Activated CD4-positive, alpha-beta T cell treated with anti-CD3 and anti-CD28 coated beads, Interleukin-2, amount 10 ng/mL, durations not matched to agents 7 days and 5 days (primary cell): ENCODE data around the gene RCBTB2. TPM values are rescaled to one million over a fixed set of nuclear protein-coding genes. Genes with fewer than 3 reads are reported as not detected.
A peak's percentile ranks its signal among the peaks of the same experiment; 100 is the strongest.

Experiments used
- CTCF ChIA-PET: fragments of 350-600 bp; sonication (Branson Sonifier 250); formaldehyde crosslinking; loops from one replicate; lab custom pipeline; 2021; ENCODE audit warnings: antibody characterized with exemption; lab: Charles Lee
- POLR2A ChIA-PET: fragments of 350-600 bp; sonication (Branson Sonifier 250); formaldehyde crosslinking; loops from one replicate; lab custom pipeline; 2021; ENCODE audit warnings: antibody characterized with exemption; lab: Charles Lee
- DNase-seq: peaks from one replicate; pipeline ENCODE4 v3.0.0-alpha.2; 2020
- H3K27ac Mint-ChIP-seq: one replicate; pipeline ENCODE4 v1.8.0; 2021; ENCODE audit warnings: mild to moderate bottlenecking, moderate library complexity, mixed read lengths
- H3K27me3 Mint-ChIP-seq: one replicate; pipeline ENCODE4 v1.8.0; 2021; ENCODE audit warnings: mixed read lengths
- H3K36me3 Mint-ChIP-seq: one replicate; pipeline ENCODE4 v1.8.0; 2021; ENCODE audit warnings: low read depth, mixed read lengths
- H3K4me1 Mint-ChIP-seq: one replicate; pipeline ENCODE4 v1.8.0; 2021; ENCODE audit warnings: mixed read lengths
- H3K4me3 Mint-ChIP-seq: one replicate; pipeline ENCODE4 v1.8.0; 2021; ENCODE audit warnings: mild to moderate bottlenecking, moderate library complexity, mixed read lengths
- H3K9me3 Mint-ChIP-seq: one replicate; pipeline ENCODE4 v1.8.0; 2021; ENCODE audit warnings: mixed read lengths
- total RNA-seq, 2 experiments: library from RNA; stranded (reverse); gene quantifications; one replicate each; pipeline ENCODE4 v1.2.3, GENCODE V29; 2021

The RCBTB2 gene
- total RNA-seq, 2 experiments from 2014 or later: 22.5 to 24.5 TPM

DNA sequence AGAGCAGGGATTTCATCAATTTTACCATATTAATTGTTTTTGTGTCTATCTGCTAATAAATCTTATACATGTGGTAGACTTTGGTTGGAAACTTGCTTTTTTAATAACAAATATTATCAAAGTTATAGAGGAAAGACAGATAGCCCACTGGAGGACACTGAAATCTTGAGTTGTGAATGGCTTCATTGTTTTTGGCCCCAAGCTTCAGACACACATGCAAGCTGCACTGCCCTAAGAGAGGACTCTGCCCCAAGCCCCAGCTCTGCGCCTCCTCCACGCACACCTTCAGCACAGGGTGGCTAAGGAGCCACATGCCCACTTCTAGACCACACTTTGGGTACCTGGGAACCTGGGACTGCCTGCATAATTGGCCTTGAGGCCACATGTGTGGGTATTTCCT lies 35.2 kb downstream of the RCBTB2 start:
- Mint-ChIP-seq H3K9me3 (peaks cover 3% of the 10 kb centered on the region), H3K27ac (peak overlapping the region; percentile 76), H3K36me3 (peaks cover 49% of the 10 kb centered on the region), H3K4me3 (no peak overlapping the region), H3K27me3 (no peaks in the 10 kb centered on the region), H3K4me1 (peaks cover 71% of the 10 kb centered on the region)
- POLR2A ChIA-PET: no interaction called here
- DNase-seq: no peak
- CTCF ChIA-PET: interaction anchor here (1.0 to 1.7 kb wide), 4 partner anchors 8 to 254 kb away, joined by 3 to 7 read pairs (median 3); no protein-coding TSS in a partner anchor

DNA sequence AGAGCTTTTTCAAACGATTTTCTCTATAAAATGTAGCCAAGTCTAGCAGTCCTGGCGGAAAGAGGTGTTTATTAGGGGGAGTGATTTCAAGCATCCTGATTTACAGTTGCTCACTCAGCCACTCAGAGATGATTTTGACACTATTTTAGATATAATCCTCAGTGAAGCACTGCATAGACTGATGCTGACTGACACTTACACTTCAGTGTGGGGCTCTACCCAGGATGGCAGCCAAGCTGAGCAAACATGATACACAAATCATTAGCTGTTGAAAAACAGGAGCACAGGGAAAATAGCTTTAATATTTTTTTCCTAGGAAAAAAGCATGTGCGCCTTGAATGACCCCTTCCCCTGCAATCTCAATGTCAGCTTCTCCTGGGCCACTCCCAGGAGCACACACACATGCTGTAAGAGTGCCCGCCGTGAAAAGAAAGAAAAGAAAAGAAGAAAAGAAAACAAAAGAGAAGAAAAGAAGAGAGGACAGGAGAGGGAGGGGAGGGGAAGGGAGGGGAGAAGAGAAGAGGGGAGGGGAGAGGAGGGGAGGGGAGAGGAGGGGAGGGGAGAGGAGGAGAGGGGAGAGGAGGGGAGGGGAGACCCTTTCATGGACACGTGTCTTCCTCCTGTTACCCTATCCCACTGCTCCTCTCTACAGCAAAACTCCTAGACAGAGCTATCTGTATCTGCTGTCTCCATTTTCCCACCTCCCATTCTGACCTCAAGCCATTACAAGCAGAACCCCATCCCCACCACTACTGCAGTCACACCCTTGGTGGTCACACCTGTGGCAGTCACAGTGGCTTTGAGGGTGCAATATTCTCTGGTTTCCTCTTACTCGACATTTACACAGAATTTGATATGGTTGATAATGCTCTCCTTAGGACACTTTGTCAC lies 36.4 kb downstream of the RCBTB2 start:
- no peaks in the 10 kb centered on the region for H3K9me3 Mint-ChIP-seq
- H3K27ac Mint-ChIP-seq: peak overlapping the region; percentile 79
- POLR2A ChIA-PET: no interaction called here
- H3K27me3 Mint-ChIP-seq: no peaks in the 10 kb centered on the region
- H3K4me1 Mint-ChIP-seq: peaks cover 62% of the 10 kb centered on the region
- CTCF ChIA-PET: interaction anchor here (0.6 to 1.4 kb wide), 4 partner anchors 9 to 101 kb away, joined by 3 to 4 read pairs (median 3); no protein-coding TSS in a partner anchor
- H3K36me3 Mint-ChIP-seq: peaks cover 41% of the 10 kb centered on the region
- H3K4me3 Mint-ChIP-seq: peak overlapping the region; percentile 48
- DNase-seq: peak; percentile 75

DNA sequence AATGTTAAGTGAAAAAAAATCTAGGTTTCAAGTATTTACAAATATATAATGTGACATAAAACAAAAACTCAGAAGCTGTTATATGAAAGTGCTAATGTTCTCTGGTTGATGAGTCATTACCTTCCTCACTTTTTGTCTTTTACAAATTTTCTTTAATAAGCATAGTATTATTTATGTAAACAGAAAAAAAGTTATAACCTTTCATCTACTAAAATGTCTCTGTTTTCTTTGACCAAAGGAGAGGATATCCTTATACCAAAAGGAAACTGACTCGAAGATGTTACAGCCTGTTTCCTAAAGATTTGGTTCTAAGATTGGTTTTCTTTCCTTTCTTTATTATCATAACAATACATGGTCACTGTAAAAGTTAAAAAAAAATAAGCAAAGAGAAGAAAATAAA lies 38.0 kb downstream of the RCBTB2 start:
- Mint-ChIP-seq H3K27me3 (no peaks in the 10 kb centered on the region), H3K4me1 (peaks cover 62% of the 10 kb centered on the region), H3K27ac (no peak overlapping the region), H3K36me3 (peaks cover 39% of the 10 kb centered on the region), H3K4me3 (peak overlapping the region; percentile 28), H3K9me3 (no peaks in the 10 kb centered on the region)
- DNase-seq: no peak
- POLR2A ChIA-PET: interaction anchor here (0.6 kb wide), 1 partner anchor 31 kb away, joined by 3 read pairs; no protein-coding TSS in a partner anchor
- CTCF ChIA-PET: interaction anchor here (0.6 to 1.4 kb wide), 4 partner anchors 9 to 69 kb away, joined by 3 to 4 read pairs (median 3); no protein-coding TSS in a partner anchor

DNA sequence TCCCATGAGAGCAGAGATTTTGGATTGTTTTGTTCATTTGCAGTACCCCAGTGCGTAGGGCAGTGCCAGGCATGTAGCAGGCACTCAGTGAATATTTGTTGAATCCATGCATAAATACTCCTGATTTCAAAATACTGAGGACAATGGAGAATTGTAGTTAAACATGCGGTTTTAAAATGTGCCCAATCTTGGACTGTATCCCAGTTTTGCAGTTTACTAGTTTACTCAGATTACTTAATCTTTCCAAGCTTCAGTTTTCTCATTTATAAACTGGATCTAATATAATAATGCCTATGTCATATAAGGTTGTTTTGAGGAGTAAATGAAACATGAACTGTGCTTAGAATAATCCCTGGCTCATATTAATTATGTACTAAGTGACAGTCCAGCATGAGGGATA lies 39.0 kb downstream of the RCBTB2 start:
- DNase-seq: no peak
- Mint-ChIP-seq H3K9me3 (no peaks in the 10 kb centered on the region), H3K36me3 (peaks cover 41% of the 10 kb centered on the region), H3K27ac (no peak overlapping the region), H3K4me3 (no peak overlapping the region), H3K27me3 (no peaks in the 10 kb centered on the region), H3K4me1 (peaks cover 62% of the 10 kb centered on the region)
- CTCF ChIA-PET: interaction anchor here (1.0 kb wide), 1 partner anchor 9 kb away, joined by 3 read pairs; no protein-coding TSS in a partner anchor
- POLR2A ChIA-PET: no interaction called here

- H3K4me1 Mint-ChIP-seq: peaks cover 62% of the 10 kb centered on the region
- CTCF ChIA-PET: no interaction called here
- peaks cover 43% of the 10 kb centered on the region for H3K36me3 Mint-ChIP-seq
- no peak for DNase-seq
- POLR2A ChIA-PET: interaction anchor here (1.8 kb wide), 1 partner anchor 13 kb away, joined by 13 read pairs; no protein-coding TSS in a partner anchor
- no peak overlapping the region for H3K27ac Mint-ChIP-seq
- no peaks in the 10 kb centered on the region for H3K9me3 Mint-ChIP-seq
- H3K4me3 Mint-ChIP-seq: no peak overlapping the region
- no peaks in the 10 kb centered on the region for H3K27me3 Mint-ChIP-seq
Observed at GRCh38 chr13:48493066-48493765, 39.7 kb downstream of the RCBTB2 start.

DNA sequence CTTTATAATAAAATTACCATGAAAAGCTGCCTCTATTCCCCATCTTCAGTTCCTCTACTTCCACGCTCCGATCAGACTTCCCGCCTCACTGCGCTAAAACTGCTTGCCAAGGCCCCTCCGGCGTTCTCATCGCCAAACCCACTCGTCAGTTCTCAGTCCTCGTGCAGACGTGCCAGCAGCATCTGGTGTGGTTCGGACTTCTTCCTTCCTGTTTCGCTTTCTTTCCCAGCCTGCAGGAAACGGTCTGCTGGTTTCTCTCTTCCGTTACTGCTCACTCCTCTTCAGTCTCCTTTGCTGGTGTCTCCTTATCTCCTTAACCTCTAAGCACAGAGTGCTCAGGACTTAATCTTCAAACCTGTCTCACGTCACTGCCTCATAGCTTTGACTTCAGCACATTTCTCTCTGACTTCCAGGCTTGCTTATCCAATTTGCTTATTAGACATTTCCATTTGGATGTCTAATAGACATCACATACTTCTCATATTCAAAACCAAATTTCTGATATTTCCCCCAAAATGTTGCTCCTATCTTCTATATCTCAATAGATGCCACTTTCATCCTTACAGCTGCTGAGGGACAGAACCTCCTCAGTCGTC lies 40.3 kb downstream of the RCBTB2 start:
- H3K36me3 Mint-ChIP-seq: peaks cover 47% of the 10 kb centered on the region
- H3K4me3 Mint-ChIP-seq: no peak overlapping the region
- DNase-seq: peak; percentile 86
- peaks cover 62% of the 10 kb centered on the region for H3K4me1 Mint-ChIP-seq
- POLR2A ChIA-PET: interaction anchor here (0.7 to 1.8 kb wide), 2 partner anchors 13 to 80 kb away, joined by 3 to 13 read pairs; partner anchors contain the start of gene LPAR6
- CTCF ChIA-PET: no interaction called here
- peaks cover 3% of the 10 kb centered on the region for H3K9me3 Mint-ChIP-seq
- no peak overlapping the region for H3K27ac Mint-ChIP-seq
- H3K27me3 Mint-ChIP-seq: no peaks in the 10 kb centered on the region

DNA sequence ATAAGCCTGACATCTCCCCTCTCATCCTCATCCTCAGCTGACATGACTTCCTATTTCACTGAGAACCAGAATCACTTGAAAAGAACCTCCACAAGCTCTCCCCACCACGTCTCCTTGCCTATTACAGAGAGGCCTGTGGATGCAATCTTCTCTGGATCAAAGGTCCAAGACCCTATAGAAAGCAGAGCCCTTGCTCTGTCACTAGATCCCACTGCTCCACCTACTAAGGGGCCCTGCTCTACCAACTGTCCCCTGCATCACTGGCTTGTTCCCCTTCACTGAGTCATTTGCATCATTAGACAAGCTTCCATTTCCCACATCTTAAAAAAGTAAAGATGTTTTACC lies 40.8 kb downstream of the RCBTB2 start:
- no peaks in the 10 kb centered on the region for H3K27me3 Mint-ChIP-seq
- no peak overlapping the region for H3K4me3 Mint-ChIP-seq
- CTCF ChIA-PET: no interaction called here
- POLR2A ChIA-PET: interaction anchor here (0.7 to 1.8 kb wide), 2 partner anchors 14 to 79 kb away, joined by 3 to 13 read pairs; partner anchors contain the start of gene LPAR6
- peaks cover 61% of the 10 kb centered on the region for H3K4me1 Mint-ChIP-seq
- no peak overlapping the region for H3K27ac Mint-ChIP-seq
- H3K9me3 Mint-ChIP-seq: peaks cover 7% of the 10 kb centered on the region
- no peak for DNase-seq
- H3K36me3 Mint-ChIP-seq: peaks cover 50% of the 10 kb centered on the region

DNA sequence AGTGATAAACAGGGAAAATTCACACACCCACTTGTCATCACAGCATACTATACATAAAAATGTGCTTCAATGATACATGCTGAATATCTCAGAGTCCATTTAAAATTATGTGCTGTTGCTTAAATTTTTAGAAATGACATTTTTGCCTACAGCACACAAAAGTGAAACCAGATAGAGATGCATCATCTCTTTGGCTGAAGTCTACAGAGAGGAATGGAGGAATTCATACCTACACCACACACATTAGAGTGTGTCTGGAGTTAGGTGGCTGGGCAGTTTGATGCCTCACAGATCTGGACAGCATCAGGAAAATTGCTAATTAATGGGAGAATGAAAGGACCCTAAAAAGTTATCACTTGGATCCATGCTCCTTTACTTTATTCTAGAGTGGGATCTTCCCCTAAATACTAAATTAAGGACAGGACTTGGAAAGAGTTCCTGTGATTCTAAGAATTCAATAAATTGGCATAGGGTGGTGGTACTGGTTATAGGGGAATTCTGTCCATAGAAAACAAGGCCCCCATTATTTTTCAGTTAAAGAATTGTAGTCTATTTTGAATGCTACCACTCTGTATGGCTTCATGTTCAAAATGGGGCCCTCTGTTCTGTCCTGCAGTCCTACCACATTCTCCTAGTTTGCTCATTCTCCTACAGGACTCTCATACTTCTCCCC lies 41.3 kb downstream of the RCBTB2 start:
- Mint-ChIP-seq H3K9me3 (peaks cover 7% of the 10 kb centered on the region), H3K36me3 (peaks cover 51% of the 10 kb centered on the region), H3K27me3 (no peaks in the 10 kb centered on the region), H3K4me3 (no peak overlapping the region), H3K4me1 (peaks cover 60% of the 10 kb centered on the region), H3K27ac (no peak overlapping the region)
- no peak for DNase-seq
- CTCF ChIA-PET: no interaction called here
- POLR2A ChIA-PET: interaction anchor here (0.7 to 1.8 kb wide), 2 partner anchors 14 to 79 kb away, joined by 3 to 13 read pairs; partner anchors contain the start of gene LPAR6

DNA sequence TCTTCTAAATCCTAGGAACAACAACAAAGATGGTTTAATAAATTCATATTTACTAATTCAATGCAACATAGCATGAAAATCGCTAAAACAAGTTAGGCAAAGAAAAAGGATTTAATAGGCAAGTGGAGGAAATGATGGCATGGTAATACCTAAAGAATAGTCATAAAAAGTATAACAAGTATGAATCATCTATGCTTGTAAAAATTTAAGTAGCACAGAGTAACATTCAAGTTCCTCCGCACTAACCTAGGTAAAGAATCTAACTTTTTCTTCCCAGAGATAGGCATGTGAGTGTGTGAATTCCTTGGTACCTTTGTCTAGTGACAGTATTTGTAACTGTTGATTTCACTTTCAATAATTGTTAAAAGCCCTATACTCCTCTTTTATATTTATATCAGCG lies 42.6 kb downstream of the RCBTB2 start:
- H3K4me3 Mint-ChIP-seq: no peak overlapping the region
- ChIA-PET POLR2A (no interaction called here), CTCF (no interaction called here)
- H3K4me1 Mint-ChIP-seq: peaks cover 55% of the 10 kb centered on the region
- DNase-seq: no peak
- no peaks in the 10 kb centered on the region for H3K27me3 Mint-ChIP-seq
- H3K27ac Mint-ChIP-seq: no peak overlapping the region
- H3K36me3 Mint-ChIP-seq: peaks cover 57% of the 10 kb centered on the region
- peaks cover 11% of the 10 kb centered on the region for H3K9me3 Mint-ChIP-seq

DNA sequence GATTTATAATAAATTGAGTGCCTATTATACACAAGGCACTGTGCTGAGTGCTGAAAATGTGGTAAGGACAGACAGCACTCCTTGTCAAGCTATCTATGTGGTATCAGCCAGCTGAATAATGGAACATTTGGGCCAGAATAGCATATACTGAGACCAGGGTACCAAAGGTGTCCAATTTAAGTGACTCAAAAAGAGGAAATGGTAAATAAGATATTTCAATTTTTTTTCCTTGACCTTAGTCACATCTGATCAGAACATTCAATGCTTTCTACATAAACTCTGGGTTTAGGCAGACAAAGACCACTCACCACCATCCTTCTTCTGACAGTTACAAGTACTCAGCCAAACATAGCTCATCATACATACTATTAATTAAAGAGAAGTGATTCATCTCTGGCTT lies 43.2 kb downstream of the RCBTB2 start:
- no peak for DNase-seq
- Mint-ChIP-seq H3K27ac (no peak overlapping the region), H3K9me3 (peaks cover 14% of the 10 kb centered on the region), H3K4me1 (peaks cover 55% of the 10 kb centered on the region), H3K4me3 (no peak overlapping the region), H3K27me3 (no peaks in the 10 kb centered on the region), H3K36me3 (peaks cover 63% of the 10 kb centered on the region)
- POLR2A ChIA-PET: no interaction called here
- CTCF ChIA-PET: interaction anchor here (1.1 kb wide), 1 partner anchor 90 kb away, joined by 3 read pairs; no protein-coding TSS in a partner anchor

DNA sequence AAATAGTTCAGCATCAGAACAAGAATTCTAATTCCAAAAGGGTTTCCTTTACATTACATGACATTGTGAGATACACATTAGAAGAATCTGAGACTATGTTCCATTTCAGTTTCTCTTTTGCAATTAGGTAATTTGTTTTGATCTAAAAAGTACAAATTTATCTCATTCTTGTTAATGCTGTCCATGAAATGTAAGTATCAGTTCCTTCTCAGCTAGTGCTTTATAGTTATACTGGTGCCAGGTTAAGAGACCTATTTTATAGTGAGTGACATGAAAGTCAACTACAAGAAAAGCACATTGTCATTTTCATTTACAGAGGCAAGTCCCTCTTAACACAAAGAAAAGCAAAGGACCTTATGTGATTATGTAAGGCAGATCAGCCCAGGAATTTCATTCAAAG lies 43.9 kb downstream of the RCBTB2 start:
- Mint-ChIP-seq H3K4me3 (no peak overlapping the region), H3K27me3 (no peaks in the 10 kb centered on the region), H3K9me3 (peaks cover 14% of the 10 kb centered on the region), H3K4me1 (peaks cover 53% of the 10 kb centered on the region), H3K27ac (no peak overlapping the region), H3K36me3 (peaks cover 68% of the 10 kb centered on the region)
- CTCF ChIA-PET: interaction anchor here (1.1 kb wide), 2 partner anchors 75 to 91 kb away, joined by 3 read pairs; no protein-coding TSS in a partner anchor
- no peak for DNase-seq
- POLR2A ChIA-PET: no interaction called here

DNA sequence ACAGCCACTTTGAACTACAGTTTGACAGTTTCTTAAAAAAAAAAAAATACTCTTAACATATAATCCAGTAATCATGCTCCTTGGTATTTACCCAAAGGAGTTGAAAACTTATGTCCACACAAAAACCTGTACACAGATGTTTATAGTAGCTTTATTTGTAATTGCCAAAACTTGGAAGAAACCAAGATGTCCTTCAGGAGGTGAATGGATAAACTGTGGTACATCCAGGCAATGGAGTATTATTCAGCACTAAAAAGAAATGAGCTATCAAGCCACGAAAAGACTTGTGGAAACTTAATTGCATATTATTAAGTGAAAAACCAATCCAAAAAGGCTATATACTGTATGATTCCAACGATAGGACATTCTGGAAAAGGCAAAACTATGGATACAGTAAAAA lies 44.9 kb downstream of the RCBTB2 start:
- Mint-ChIP-seq H3K27me3 (no peaks in the 10 kb centered on the region), H3K36me3 (peaks cover 76% of the 10 kb centered on the region), H3K9me3 (peaks cover 14% of the 10 kb centered on the region), H3K4me3 (peak overlapping the region; percentile 0), H3K4me1 (peaks cover 53% of the 10 kb centered on the region), H3K27ac (no peak overlapping the region)
- CTCF ChIA-PET: interaction anchor here (0.6 to 1.1 kb wide), 2 partner anchors 76 to 152 kb away, joined by 3 to 5 read pairs; no protein-coding TSS in a partner anchor
- POLR2A ChIA-PET: interaction anchor here (0.5 kb wide), 1 partner anchor 74 kb away, joined by 3 read pairs; no protein-coding TSS in a partner anchor
- DNase-seq: no peak
